Cerebellar cortex (tissue), 1 donor: Measurements from ENCODE around the gene CLP1.
"Not testable (repeated sequence)": the region's sequence is repeated elsewhere in the genome, so short reads cannot be mapped to it uniquely, and the experiment has no call there.

Experiments used
- DNase-seq: peaks from one replicate; pipeline ENCODE4 v3.0.0-alpha.2; 2015; ENCODE audit warnings: low spot score

The CLP1 gene

GRCh38 chr11:57667117-57667735 is 9.7 kb downstream of the CLP1 start:
- DNase-seq, result peak; percentile 99

GRCh38 chr11:57667736-57668433 is 10.3 kb downstream of the CLP1 start, which contains the start of gene ZDHHC5:
Gene ZDHHC5 (plus strand): TSS chr11:57668114. CDS start chr11:57673091, 4,977 bp downstream.
- DNase-seq, result peak; percentile 99

- peak; percentile 13 for DNase-seq
Observed at GRCh38 chr11:57668434-57668782, 10.8 kb downstream of the CLP1 start.

- DNase-seq, result no peak
Observed at GRCh38 chr11:57674251-57674650, 16.7 kb downstream of the CLP1 start.

GRCh38 chr11:57675176-57675941 is 17.8 kb downstream of the CLP1 start:
- no peak for DNase-seq

GRCh38 chr11:57679396-57679795 is 21.8 kb downstream of the CLP1 start:
- no peak for DNase-seq

- DNase-seq, result no peak
Observed at GRCh38 chr11:57680552-57680874, 23.0 kb downstream of the CLP1 start.

GRCh38 chr11:57681168-57681567 is 23.6 kb downstream of the CLP1 start:
- DNase-seq, result no peak

- DNase-seq, result not testable (repeated sequence)
Observed at GRCh38 chr11:57690474-57690873, 32.9 kb downstream of the CLP1 start.

GRCh38 chr11:57698843-57699365 is 41.3 kb downstream of the CLP1 start:
- DNase-seq, result no peak

GRCh38 chr11:57699813-57700212 is 42.3 kb downstream of the CLP1 start:
- no peak for DNase-seq

- no peak for DNase-seq
Observed at GRCh38 chr11:57700425-57700824, 42.9 kb downstream of the CLP1 start.

GRCh38 chr11:57703341-57703740 is 45.8 kb downstream of the CLP1 start:
- no peak for DNase-seq

- no peak for DNase-seq
Observed at GRCh38 chr11:57704932-57705331, 47.4 kb downstream of the CLP1 start.

- DNase-seq, result not testable (repeated sequence)
Observed at GRCh38 chr11:57705432-57705831, 47.9 kb downstream of the CLP1 start.

- no peak for DNase-seq
Observed at GRCh38 chr11:57709802-57710367, 52.3 kb downstream of the CLP1 start.
